ENCODE results near the gene SIAE.

DNA sequence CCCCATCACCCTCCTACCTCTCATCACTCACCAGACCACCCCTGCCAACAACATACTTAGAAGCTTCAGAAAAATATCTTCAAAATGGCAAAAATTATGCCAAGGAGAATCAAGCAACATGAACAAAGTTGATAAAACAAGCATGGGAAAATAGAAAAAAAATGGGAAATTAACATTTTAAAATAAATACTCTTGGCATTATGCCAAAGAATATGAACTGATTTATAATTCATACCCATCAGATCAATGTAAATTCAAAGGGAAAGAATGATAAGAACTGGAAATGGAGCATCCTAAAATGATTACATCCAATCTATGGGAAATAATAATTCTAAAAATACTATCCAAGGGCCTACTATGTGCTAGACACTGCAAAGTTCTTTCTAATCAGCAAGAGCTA is 12.0 kb downstream of the SIAE start:
- TF ChIP-seq, protein P1, sequence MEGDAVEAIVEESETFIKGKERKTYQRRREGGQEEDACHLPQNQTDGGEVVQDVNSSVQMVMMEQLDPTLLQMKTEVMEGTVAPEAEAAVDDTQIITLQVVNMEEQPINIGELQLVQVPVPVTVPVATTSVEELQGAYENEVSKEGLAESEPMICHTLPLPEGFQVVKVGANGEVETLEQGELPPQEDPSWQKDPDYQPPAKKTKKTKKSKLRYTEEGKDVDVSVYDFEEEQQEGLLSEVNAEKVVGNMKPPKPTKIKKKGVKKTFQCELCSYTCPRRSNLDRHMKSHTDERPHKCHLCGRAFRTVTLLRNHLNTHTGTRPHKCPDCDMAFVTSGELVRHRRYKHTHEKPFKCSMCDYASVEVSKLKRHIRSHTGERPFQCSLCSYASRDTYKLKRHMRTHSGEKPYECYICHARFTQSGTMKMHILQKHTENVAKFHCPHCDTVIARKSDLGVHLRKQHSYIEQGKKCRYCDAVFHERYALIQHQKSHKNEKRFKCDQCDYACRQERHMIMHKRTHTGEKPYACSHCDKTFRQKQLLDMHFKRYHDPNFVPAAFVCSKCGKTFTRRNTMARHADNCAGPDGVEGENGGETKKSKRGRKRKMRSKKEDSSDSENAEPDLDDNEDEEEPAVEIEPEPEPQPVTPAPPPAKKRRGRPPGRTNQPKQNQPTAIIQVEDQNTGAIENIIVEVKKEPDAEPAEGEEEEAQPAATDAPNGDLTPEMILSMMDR (conservative IDR thresholded peaks at IDR 0.05; ENCODE audit: low read length): no peak
- TF ChIP-seq EZH2phosphoT487 (IDR thresholded peaks at IDR 0.05; ENCODE audit: borderline replicate concordance): no peak
